HFF-Myc (cell line): ENCODE measurements around the gene GADD45A.

Experiments used
- DNase-seq: peaks from one replicate; pipeline ENCODE4 v3.0.0-alpha.2; 2011; ENCODE audit warnings: low read depth; ENCODE audit errors: extremely low read depth
- H3K4me3 ChIP-seq: replicated peaks from 2 replicates; pipeline ENCODE4 v1.5.1; 2011; ENCODE audit warnings: low read depth, mild to moderate bottlenecking, control low read depth, low read length
- TF ChIP-seq, protein P1 (sequence below): IDR thresholded peaks from 2 replicates; pipeline ENCODE4 v1.5.1; 2012; ENCODE audit warnings: mild to moderate bottlenecking, low read depth, low read length, control low read depth; ENCODE audit errors: missing control alignments

GADD45A gene

GRCh38 chr1:67696708-67697107, 11.7 kb downstream of the GADD45A start:
- no peak for DNase-seq
- TF ChIP-seq, protein P1, sequence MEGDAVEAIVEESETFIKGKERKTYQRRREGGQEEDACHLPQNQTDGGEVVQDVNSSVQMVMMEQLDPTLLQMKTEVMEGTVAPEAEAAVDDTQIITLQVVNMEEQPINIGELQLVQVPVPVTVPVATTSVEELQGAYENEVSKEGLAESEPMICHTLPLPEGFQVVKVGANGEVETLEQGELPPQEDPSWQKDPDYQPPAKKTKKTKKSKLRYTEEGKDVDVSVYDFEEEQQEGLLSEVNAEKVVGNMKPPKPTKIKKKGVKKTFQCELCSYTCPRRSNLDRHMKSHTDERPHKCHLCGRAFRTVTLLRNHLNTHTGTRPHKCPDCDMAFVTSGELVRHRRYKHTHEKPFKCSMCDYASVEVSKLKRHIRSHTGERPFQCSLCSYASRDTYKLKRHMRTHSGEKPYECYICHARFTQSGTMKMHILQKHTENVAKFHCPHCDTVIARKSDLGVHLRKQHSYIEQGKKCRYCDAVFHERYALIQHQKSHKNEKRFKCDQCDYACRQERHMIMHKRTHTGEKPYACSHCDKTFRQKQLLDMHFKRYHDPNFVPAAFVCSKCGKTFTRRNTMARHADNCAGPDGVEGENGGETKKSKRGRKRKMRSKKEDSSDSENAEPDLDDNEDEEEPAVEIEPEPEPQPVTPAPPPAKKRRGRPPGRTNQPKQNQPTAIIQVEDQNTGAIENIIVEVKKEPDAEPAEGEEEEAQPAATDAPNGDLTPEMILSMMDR, result no peak

DNA sequence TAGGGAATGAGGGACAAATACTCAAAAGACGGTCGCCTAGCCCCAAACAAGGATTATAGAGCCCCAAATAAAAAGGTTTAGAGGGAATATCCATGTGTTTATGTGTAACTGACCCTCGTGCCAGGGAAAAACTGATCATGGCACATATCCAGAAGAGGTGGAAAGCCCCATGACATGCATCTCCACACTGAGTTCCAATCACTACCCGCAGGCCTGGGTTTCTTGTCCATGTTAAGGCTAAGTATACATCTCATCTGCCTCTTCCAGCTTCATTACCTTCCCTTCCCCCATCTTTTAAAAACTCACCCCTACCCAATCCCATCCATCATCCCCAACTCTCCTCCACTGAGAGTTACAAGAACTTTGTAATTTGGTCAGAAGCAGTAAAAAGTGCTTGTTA, 15.2 kb downstream of the GADD45A start:
- no peak for DNase-seq
- no peak overlapping the region for H3K4me3 ChIP-seq
- TF ChIP-seq, protein P1, result no peak

More at GRCh38 chr1:67696708-67697107, 11.7 kb downstream of the GADD45A start:
- H3K4me3 ChIP-seq, result no peak overlapping the region

DNA sequence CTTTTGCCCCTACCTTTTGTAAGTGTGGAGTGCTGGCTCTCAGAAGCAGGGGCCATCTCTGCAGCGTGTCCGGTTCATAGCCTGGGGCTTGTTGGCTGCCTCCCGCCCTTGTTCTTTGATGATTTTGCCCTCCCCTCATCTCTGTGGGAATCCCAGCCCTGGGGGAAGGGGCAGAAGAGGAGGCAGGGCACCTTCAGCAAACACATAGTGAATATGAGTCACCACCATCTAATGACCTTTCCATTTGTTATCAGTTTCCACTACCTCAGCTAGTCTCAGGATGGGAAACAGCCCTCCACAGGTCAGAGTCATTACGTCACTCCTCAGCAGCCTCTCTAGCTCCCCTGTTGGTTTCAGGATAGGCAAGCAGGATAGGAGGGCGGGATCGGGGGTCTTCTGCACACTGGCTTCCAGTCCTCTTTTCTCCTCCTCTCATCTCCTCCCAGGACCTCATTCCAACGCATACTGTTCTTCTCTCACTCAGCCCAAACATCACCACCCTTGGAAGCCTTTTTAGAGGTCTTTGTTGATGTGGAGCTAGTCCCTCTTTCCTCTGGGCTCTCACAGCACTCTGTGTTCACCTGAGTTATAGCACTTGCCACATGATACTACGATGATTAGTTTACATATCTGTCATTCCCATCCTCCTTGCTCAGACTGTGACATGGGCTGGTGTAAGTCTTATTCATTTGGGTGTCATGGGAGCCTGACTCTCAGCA, 15.8 kb downstream of the GADD45A start:
- no peak for DNase-seq
- no peak overlapping the region for H3K4me3 ChIP-seq
- TF ChIP-seq, protein P1, result peak; percentile 12

- no peak for DNase-seq
- no peak overlapping the region for H3K4me3 ChIP-seq
- TF ChIP-seq, protein P1, result no peak
Measured at GRCh38 chr1:67701876-67702275, 16.9 kb downstream of the GADD45A start.

DNA sequence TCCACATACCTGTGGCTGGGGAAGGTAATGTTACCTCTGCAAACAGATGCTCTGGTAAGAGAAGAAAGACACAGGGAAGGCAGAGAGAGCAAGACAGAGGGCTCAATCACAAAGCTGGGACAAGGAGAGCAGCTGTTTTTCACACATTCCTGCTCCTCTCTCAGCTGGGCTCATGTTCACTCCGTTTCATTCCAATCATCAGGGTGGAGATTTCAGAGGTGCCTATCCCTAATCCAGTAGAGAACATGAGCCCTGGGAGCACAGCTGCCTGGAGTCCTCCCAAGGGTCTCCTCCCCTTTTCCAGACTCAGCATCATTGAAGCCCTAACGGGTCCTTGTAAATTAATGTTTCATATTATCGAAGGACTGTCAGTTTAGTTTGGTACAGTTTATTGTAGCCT, 19.4 kb downstream of the GADD45A start:
- no peak overlapping the region for H3K4me3 ChIP-seq
- TF ChIP-seq, protein P1, result no peak
- DNase-seq, result no peak

GRCh38 chr1:67705735-67706453, 20.9 kb downstream of the GADD45A start:
- TF ChIP-seq, protein P1, result no peak
- H3K4me3 ChIP-seq, result no peak overlapping the region
- DNase-seq, result no peak

GRCh38 chr1:67708606-67709005, 23.6 kb downstream of the GADD45A start:
- H3K4me3 ChIP-seq, result no peak overlapping the region
- TF ChIP-seq, protein P1, result no peak
- no peak for DNase-seq
